HAP-1 (cell line): Measurements from ENCODE around the gene PNLDC1.

Experiments
- DNase-seq, 2 experiments: peaks; one replicate each; pipeline ENCODE4 v3.0.0-alpha.2; 2016 to 2020; ENCODE audit warnings: low spot score in 2 of 2
- H3K27me3 ChIP-seq: fragments of 250-450 bp; sonication (Bioruptor Pico); 2 replicates; pipeline ENCODE4 v1.5.1; 2020; ENCODE audit warnings: low read depth, mild to moderate bottlenecking, moderate library complexity
- H3K36me3 ChIP-seq: fragments of 250-450 bp; sonication (Bioruptor Pico); replicated peaks from 2 replicates; pipeline ENCODE4 v1.5.1; 2020; ENCODE audit warnings: mild to moderate bottlenecking
- H3K4me1 ChIP-seq: fragments of 250-450 bp; sonication (Bioruptor Pico); 2 replicates; pipeline ENCODE4 v1.5.1; 2020; ENCODE audit warnings: mild to moderate bottlenecking
- H3K4me3 ChIP-seq: fragments of 250-450 bp; sonication (Bioruptor Pico); 2 replicates; pipeline ENCODE4 v1.5.1; 2020; ENCODE audit warnings: mild to moderate bottlenecking, moderate library complexity
- H3K9me3 ChIP-seq: fragments of 250-450 bp; sonication (Bioruptor Pico); 2 replicates; pipeline ENCODE4 v1.5.1; 2020; ENCODE audit warnings: mild to moderate bottlenecking, moderate library complexity
- in situ Hi-C: fragments of 300-500 bp; cut with MboI; formaldehyde crosslinking; loops from 3 replicates; pipeline ENCODE4 v1.14.3; 2020; ENCODE audit warnings: low sequenced_read_pairs, inconsistent platforms, mixed read lengths

PNLDC1 gene, protein sequence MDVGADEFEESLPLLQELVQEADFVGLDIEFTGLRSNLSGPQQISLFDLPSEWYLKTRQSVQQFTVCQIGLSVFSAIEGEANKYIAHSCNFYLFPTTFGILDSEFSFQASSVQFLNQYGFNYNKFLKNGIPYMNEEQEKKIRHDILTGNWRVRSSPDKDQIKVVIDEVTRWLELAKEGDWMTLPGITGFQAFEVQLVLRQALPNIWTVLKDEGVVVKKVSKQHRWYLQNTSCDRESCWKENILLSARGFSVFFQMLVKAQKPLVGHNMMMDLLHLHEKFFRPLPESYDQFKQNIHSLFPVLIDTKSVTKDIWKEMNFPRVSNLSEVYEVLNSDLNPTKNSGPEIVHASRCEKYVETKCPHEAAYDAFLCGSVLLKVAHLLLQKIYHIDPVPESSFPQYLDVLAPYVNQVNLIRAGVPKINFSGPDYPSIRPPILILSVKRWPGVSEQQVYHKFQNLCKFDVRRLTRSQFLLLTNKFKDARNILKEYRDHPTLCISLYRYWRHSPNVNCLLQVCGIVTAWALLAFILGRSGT

DNA sequence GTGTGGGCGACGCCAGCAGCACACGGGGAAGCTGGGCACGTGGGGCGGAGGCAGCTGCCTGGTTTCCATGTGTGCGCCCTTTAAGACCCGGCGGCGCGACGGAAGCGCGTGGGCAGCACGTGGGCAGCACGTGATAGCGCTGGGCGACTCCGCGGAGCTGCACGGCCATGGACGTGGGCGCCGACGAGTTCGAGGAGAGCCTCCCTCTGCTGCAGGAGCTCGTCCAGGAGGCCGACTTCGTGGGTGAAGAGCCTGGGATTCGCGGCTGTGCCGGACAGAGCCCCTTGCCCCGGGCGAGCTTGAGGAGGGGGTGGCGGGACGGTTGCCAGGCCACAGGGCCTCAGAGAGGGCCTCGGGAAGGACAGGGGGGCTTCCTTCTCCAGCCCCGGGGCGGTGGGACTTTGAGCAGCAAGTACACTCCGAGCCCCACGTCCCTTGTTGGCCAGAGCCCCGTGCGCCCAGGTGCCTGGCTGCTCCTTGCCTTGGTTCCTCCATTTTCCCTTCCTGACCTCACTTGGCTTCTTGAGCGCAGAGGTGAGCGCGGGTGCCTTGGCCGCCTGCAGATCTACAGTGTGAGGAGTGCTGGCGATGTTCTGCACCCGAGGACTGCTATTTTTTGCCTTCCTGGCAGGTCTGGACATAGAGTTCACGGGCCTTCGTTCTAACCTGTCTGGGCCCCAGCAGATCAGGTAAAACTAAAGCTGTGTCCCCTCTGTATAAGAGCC, at the start of gene PNLDC1:
PNLDC1 (plus strand) TSS at position 136 of the 725 bp plus-strand sequence; CDS start at position 168, 32 bp downstream.
- H3K36me3 ChIP-seq = peaks cover 35% of the 10 kb centered on the region
- no peaks in the 10 kb centered on the region for H3K9me3 ChIP-seq
- H3K4me3 ChIP-seq = no peak within 1 kb of the TSS
- H3K4me1 ChIP-seq = peaks cover 27% of the 10 kb centered on the region
- no peaks in the 10 kb centered on the region for H3K27me3 ChIP-seq
- in situ Hi-C loops = no loop called here
- no peak for DNase-seq

DNA sequence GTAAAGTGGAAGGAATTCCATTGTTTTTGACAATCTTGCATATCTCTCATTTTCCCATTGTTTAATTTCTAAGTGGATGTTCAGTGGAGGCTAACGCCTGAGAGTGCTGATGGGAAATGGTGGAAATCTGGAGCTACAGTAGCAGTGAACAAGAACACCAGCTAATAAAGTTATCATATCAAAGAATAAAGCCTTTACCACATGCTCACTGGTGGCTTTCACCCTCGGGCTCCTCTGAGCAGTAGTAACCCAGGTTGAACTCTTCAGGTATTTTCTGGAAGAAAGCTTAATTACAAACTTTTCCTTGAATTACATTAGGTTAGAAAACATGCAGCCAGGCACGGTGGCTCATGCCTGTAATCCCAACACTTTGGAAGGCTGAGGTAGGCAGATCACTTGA, 48.6 kb upstream of the PNLDC1 start:
- H3K36me3 ChIP-seq = peaks cover 77% of the 10 kb centered on the region
- H3K9me3 ChIP-seq = no peaks in the 10 kb centered on the region
- H3K4me3 ChIP-seq = no peak overlapping the region
- no peak for DNase-seq
- in situ Hi-C loops = no loop called here
- H3K4me1 ChIP-seq = no peaks in the 10 kb centered on the region
- no peaks in the 10 kb centered on the region for H3K27me3 ChIP-seq

DNA sequence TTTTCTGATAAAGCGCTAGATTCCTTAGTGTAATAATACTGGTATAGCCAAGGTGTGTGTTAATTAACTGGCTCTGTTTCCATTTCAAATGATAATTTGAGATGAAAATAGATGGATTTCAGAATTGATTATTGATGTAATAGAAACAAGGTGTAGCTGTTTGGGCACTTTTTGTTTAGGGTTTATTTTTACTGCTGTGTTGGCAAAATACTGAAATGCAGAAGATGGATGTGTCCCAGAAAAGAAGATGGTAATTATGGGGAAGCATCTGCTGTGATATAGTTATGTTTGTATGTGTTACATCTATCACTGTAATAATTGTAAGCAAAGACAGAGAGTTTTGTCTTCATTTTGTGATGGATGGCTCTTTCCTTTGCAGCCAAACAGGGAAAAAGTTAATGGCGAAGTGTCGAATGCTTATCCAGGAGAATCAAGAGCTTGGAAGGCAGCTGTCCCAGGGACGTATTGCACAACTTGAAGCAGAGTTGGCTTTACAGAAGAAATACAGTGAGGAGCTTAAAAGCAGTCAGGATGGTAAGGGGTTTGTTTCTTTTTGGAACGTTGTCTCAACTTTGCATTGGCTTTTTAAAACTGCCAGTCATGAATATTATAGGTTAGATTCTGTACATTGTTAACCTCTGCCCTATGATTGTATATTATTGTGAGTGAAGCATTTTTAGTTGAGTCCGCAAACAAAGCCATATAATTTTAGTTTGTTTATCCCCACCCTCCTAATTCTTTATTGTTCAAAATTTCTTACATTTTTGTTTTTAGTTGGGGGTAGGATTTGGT, 46.8 kb upstream of the PNLDC1 start:
- no peak for DNase-seq
- Histone ChIP-seq H3K36me3 (peaks cover 67% of the 10 kb centered on the region), H3K9me3 (no peaks in the 10 kb centered on the region), H3K27me3 (no peaks in the 10 kb centered on the region), H3K4me3 (no peak overlapping the region), H3K4me1 (no peaks in the 10 kb centered on the region)
- in situ Hi-C loops = no loop called here

DNA sequence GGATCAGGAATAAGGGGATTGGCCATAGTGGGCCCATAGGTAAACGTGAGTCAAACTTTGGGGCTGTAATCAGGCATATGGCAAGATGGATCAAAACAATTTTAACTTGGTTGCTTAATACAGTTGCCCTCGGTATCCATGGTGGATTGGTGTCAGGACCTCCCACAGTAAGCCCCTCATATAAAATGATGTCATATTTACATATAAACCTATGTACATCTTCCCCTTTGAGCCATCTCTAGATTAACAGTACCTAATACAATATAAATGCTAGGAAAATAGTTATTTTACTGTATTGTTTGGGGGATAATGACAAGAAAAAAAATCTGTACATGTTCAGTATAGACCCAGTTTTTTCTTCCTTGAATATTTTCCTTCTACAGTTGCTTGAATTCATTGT, 45.7 kb upstream of the PNLDC1 start:
- Histone ChIP-seq H3K9me3 (no peaks in the 10 kb centered on the region), H3K4me3 (no peak overlapping the region), H3K36me3 (peaks cover 66% of the 10 kb centered on the region), H3K4me1 (no peaks in the 10 kb centered on the region), H3K27me3 (no peaks in the 10 kb centered on the region)
- no peak for DNase-seq
- in situ Hi-C loops = no loop called here

DNA sequence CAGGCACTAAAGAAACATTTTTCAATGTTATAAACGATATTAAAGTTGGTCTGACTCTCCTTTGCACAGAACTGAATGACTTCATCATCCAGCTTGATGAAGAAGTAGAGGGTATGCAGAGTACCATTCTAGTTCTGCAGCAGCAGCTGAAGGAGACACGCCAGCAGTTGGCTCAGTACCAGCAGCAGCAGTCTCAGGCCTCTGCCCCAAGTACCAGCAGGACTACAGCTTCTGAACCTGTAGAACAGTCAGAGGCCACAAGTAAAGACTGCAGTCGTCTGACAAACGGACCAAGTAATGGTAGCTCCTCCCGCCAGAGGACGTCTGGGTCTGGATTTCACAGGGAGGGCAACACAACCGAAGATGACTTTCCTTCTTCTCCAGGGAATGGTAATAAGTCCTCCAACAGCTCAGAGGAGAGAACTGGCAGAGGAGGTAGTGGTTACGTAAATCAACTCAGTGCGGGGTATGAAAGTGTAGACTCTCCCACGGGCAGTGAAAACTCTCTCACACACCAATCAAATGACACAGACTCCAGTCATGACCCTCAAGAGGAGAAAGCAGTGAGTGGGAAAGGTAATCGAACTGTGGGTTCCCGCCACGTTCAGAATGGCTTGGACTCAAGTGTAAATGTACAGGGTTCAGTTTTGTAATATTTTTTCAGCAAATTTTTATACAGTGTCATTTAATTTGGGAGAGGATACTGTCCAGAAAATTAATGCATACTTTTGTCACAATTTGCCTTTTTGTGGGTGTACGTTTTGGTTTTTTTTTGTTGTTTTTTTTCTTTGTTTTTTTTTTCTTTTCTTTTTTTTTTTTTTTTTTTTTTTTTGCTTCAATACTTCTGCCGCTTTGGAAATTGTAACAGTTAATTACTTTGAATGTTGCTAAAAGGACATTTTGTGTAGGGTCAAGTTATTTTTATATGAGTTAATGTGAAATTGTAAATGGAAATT, 44.8 kb upstream of the PNLDC1 start:
- Histone ChIP-seq H3K9me3 (no peaks in the 10 kb centered on the region), H3K4me1 (no peaks in the 10 kb centered on the region; the same call in 1 of the 2 replicates), H3K36me3 (peaks cover 59% of the 10 kb centered on the region), H3K27me3 (no peaks in the 10 kb centered on the region), H3K4me3 (no peak overlapping the region)
- no peak for DNase-seq
- in situ Hi-C loops = no loop called here

DNA sequence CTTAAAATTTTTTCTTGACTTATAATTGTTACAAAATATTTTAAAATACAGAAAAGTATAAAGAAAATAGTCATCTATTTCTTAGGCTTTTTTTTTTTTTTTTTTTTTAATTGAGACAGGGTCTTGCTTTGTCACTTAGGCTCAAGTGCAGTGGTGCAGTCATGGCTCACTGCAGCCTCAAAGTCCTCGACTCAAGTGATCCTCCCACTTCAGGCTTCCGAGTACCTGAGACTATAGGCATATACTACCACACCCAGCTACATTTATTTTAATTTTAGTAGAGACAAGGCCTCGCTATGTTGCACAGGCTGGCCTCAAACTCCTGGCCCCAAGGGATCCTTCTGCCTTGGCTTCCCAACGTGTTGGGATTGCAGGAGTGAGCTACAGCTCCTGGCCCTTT, 43.6 kb upstream of the PNLDC1 start:
- in situ Hi-C loops = no loop called here
- no peaks in the 10 kb centered on the region for H3K27me3 ChIP-seq
- no peak overlapping the region for H3K4me3 ChIP-seq
- no peak for DNase-seq
- H3K4me1 ChIP-seq = peaks cover 9% of the 10 kb centered on the region
- peaks cover 57% of the 10 kb centered on the region for H3K36me3 ChIP-seq
- no peaks in the 10 kb centered on the region for H3K9me3 ChIP-seq

DNA sequence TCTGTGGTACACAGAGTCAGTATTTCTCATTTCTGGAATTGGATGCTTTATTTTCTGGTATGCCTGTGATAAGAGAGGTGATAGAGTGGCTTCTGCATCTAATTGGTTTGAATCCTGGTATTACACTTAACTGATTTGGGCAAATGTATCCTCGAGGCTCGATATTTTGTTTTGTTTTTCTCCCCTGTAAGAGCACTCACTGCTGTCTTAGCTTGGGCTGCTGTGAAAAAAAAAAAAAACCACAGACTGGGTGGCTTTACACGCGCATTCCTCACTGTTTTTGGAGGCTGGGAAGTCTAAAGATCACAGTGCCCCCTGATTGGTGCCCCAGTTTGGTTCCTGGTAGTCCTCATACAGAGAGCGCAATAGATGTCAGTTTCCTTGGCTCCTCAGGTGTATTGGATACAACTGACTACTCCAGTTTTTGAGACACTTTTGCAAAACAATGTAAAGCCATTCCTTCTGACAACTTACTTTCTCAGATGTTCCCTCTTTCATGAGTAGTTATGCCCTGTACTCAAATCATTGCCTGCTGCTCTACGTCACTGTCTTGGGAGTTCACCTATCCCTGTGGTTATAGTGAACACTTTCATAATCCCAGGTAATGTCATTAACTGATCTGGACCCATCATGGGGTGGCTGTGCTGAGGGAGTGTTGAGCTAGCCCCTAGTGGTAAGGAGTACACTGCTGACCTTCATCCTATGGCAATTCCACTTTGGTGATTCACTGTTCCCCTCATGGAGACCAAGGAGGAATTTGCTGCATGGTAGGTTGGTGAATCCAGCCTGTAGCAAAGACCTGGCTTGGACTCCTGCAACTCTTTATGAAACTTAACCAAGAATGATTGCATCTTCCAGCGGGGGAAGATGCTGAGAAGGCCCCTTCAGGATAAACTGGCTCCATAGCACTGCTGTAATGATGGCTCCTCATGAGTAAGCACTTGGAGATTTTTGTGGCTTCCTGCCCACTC, 41.8 kb upstream of the PNLDC1 start:
- no peak for DNase-seq
- peaks cover 13% of the 10 kb centered on the region for H3K4me1 ChIP-seq
- H3K36me3 ChIP-seq = peaks cover 47% of the 10 kb centered on the region
- H3K4me3 ChIP-seq = no peak overlapping the region
- no peaks in the 10 kb centered on the region for H3K9me3 ChIP-seq
- in situ Hi-C loops = no loop called here
- H3K27me3 ChIP-seq = no peaks in the 10 kb centered on the region

DNA sequence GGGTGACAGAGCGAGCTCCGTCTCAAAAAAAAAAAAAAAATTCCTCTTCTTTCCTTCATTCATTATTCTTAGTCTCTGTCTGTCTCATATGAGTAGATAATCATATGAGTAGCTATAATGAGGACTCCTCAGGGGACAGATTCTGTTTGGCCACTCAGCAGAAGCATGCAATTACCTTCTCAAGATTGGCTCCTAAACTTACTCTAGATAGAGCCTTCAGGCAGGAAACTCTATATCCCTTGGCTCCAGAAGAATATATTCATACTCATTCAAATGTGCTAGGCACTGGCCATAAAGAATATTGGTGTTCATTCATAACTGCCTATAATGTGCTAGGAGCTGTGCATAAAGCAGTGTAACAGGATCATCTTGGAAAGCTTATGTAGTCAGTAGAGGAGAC, 40.4 kb upstream of the PNLDC1 start:
- Histone ChIP-seq H3K36me3 (peaks cover 46% of the 10 kb centered on the region), H3K4me1 (peaks cover 13% of the 10 kb centered on the region), H3K9me3 (no peaks in the 10 kb centered on the region), H3K4me3 (no peak overlapping the region), H3K27me3 (no peaks in the 10 kb centered on the region)
- in situ Hi-C loops = no loop called here
- DNase-seq = no peak

DNA sequence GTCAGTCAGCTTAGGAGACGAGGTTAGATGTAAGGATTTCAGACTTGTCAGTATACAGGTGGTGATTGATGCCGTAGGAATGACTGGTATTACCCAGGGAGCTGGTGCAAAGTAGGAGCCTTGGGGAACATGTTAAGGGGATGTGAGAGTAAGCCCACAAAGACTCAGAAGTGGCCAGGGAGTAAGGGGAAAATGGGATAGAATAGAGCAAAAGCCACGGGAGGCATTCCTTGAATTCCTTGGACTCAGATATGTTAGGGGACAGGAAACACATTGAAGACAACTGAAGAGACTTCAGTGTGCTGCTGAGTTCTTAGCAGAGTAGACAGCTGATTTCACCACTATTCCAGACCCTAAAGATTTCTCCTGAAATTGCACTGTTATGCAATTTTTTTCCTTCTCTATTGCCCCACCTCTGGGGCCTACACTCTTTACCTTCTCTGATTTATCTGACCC, 39.4 kb upstream of the PNLDC1 start:
- H3K36me3 ChIP-seq = peaks cover 46% of the 10 kb centered on the region
- in situ Hi-C loops = no loop called here
- H3K4me3 ChIP-seq = peak overlapping the region; percentile 90
- H3K27me3 ChIP-seq = no peaks in the 10 kb centered on the region
- peak; percentile 39 to 41 for DNase-seq
- H3K9me3 ChIP-seq = no peaks in the 10 kb centered on the region
- peaks cover 13% of the 10 kb centered on the region for H3K4me1 ChIP-seq

DNA sequence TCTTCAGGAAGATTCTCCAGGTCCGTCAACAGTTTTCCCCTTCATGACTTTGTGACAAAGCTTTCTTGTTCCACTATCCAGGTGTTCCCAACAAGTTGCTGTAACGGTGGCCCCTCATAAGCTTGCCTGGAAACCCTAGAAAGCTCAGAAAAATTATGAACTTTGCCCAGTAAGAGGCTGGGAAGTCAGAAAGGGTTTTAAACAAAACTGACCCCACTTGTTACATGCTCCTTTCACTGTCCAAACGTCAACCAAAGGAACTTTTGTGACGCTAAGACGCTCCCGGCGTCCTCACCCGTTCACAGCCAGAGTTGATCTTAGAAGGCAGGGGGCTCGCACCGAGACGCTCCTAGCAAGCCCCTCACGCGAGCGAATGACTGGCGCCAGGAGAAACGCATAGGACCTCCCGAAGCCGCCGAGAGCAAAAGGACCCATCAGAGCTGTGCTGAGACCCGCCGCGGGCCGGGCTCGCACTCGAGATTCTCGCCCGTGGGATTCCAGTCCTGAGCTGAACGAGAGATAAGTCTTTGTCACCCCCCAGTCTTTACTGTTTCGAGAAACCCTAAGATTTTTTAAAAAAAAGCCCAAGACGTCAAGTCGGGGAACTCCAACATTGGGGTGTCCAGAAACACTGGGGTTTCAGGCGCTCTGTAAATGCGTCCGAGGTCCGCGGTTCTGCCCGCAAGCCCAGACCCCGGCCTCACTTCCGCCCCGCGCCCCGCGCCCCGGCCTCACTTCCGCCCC, 38.8 kb upstream of the PNLDC1 start:
- Histone ChIP-seq H3K9me3 (no peaks in the 10 kb centered on the region), H3K4me3 (peak overlapping the region; percentile 90), H3K27me3 (no peaks in the 10 kb centered on the region), H3K4me1 (peaks cover 13% of the 10 kb centered on the region), H3K36me3 (peaks cover 46% of the 10 kb centered on the region)
- DNase-seq = peak in 1 of 2 experiments; percentile 25
- in situ Hi-C loops = no loop called here

DNA sequence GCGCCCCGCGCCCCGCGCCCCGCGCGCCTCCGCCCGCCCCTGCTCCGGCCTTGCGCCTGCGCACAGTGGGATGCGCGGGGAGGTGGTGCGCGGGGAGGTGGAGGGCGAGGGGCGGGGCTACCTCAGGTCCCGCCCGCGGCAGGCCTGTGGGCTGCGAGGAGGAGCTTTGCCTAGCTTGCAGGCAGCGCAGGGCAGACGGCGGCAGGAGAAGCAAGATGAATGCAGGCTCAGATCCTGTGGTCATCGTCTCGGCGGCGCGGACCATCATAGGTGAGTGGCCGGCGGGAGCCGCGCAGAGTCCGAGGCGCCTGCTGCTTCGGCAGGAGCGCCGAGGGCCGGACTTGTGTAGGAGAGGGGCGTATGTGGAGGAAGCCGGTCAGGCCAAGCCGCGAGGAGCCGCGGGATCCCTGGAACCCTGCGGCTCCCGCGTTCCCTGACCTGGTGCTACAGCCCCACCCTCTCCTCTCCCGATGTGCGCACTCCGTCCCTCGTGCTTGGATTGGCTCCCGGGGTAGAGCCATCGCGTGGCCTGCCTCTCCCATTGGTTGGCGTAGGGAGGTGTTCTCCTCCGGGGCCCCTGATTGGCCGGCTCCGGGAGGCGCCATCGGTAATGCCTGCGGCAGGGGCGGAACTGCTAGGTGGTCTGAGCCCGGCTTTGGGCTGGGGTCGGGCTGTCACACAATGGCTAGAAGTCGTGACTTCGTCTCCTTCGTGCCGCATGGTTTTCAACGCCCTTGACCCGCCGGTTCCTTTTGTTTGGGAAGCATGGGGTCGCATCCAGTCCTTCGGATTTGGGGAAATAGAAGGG, 38.0 kb upstream of the PNLDC1 start, which contains the start of gene ACAT2:
ACAT2 (plus strand) TSS at position 173 of the 808 bp plus-strand sequence; CDS start at position 216, 43 bp downstream.
- peak within 1 kb of the TSS; percentile 90 for H3K4me3 ChIP-seq
- peaks cover 48% of the 10 kb centered on the region for H3K36me3 ChIP-seq
- peaks cover 13% of the 10 kb centered on the region for H3K4me1 ChIP-seq
- in situ Hi-C loops = no loop called here
- H3K27me3 ChIP-seq = no peaks in the 10 kb centered on the region
- peak; percentile 96 to 97 for DNase-seq
- no peaks in the 10 kb centered on the region for H3K9me3 ChIP-seq
